ENCODE measurements around the gene RABAC1. TPM values are rescaled to one million over a fixed set of nuclear protein-coding genes. Genes with fewer than 3 reads are reported as not detected.

The RABAC1 gene
- total RNA-seq, 2 experiments from 2014 or later = 96.0 to 102 TPM

GRCh38 chr19:41936961-41937360 lies 22.2 kb downstream of the RABAC1 start:
- H3K4me1 ChIP-seq (ENCODE audit: insufficient read depth, low read length) = peaks cover 48% of the 10 kb centered on the region
- H3K27ac Mint-ChIP-seq = peak overlapping the region; percentile 72

GRCh38 chr19:41936416-41936850 lies 22.7 kb downstream of the RABAC1 start:
- peaks cover 48% of the 10 kb centered on the region for H3K4me1 ChIP-seq (ENCODE audit: insufficient read depth, low read length)
- H3K9me3 ChIP-seq (ENCODE audit: control insufficient read depth in 1 of 2, insufficient read depth in 1 of 2, low read length in 2 of 2) = no peaks in the 10 kb centered on the region
- no peaks in the 10 kb centered on the region for H3K36me3 ChIP-seq (ENCODE audit: insufficient read depth, low read length)
- Mint-ChIP-seq H3K4me1 (ENCODE audit: low read depth) (peaks cover 50% of the 10 kb centered on the region), H3K27me3 (no peaks in the 10 kb centered on the region), H3K27ac (peak overlapping the region; percentile 72), H3K9me3 (no peaks in the 10 kb centered on the region), H3K36me3 (ENCODE audit: low read depth) (no peaks in the 10 kb centered on the region), H3K4me3 (peak overlapping the region; percentile 8)
- DNase-seq = peak in 7 of 14 experiments; percentile 39 to 83 (median 46)
- ChIA-PET POLR2A (interaction anchor here (1.2 kb wide), 1 partner anchor 25 kb away, joined by 5 read pairs; no protein-coding TSS in a partner anchor), CTCF (interaction anchor here (1.2 to 1.8 kb wide), 2 partner anchors 63 to 76 kb away, joined by 3 to 5 read pairs; partner anchors contain the start of gene RPS19)
- TF ChIP-seq CTCF (IDR thresholded peaks at IDR 0.05) = no peak
- ATAC-seq (ENCODE audit: poor library complexity) = peak; percentile 46
- intact Hi-C loops (cut with DNase I, micrococcal nuclease) = no loop called here
- H3K27me3 ChIP-seq (ENCODE audit: control insufficient read depth in 1 of 2, insufficient read depth in 2 of 2, low read length in 2 of 2) = peaks cover 0 to 3% of the 10 kb centered on the region in 2 experiments
- H3K27ac ChIP-seq (ENCODE audit: low read depth in 1 of 2, low read length in 2 of 2) = no peak overlapping the region
- no peak overlapping the region for H3K4me3 ChIP-seq (ENCODE audit: low read length)

More at GRCh38 chr19:41936961-41937360, 22.2 kb downstream of the RABAC1 start:
- no peaks in the 10 kb centered on the region for H3K9me3 Mint-ChIP-seq
- ATAC-seq (ENCODE audit: poor library complexity) = no peak
- no peaks in the 10 kb centered on the region for H3K36me3 Mint-ChIP-seq (ENCODE audit: low read depth)
- no peak overlapping the region for H3K27ac ChIP-seq (ENCODE audit: low read depth in 1 of 2, low read length in 2 of 2)
- no peaks in the 10 kb centered on the region for H3K27me3 Mint-ChIP-seq
- intact Hi-C loops (cut with DNase I, micrococcal nuclease) = no loop called here
- H3K4me3 ChIP-seq (ENCODE audit: low read length) = no peak overlapping the region
- CTCF ChIA-PET = interaction anchor here (0.9 to 1.8 kb wide), 4 partner anchors 8 to 77 kb away, joined by 3 to 5 read pairs (median 4); partner anchors contain the start of gene RPS19
- no peaks in the 10 kb centered on the region for H3K36me3 ChIP-seq (ENCODE audit: insufficient read depth, low read length)
- POLR2A ChIA-PET = interaction anchor here (1.2 kb wide), 1 partner anchor 25 kb away, joined by 5 read pairs; no protein-coding TSS in a partner anchor
- DNase-seq = no peak
- peaks cover 0 to 3% of the 10 kb centered on the region in 2 experiments for H3K27me3 ChIP-seq (ENCODE audit: control insufficient read depth in 1 of 2, insufficient read depth in 2 of 2, low read length in 2 of 2)
- peaks cover 53% of the 10 kb centered on the region for H3K4me1 Mint-ChIP-seq (ENCODE audit: low read depth)
- no peaks in the 10 kb centered on the region for H3K9me3 ChIP-seq (ENCODE audit: control insufficient read depth in 1 of 2, insufficient read depth in 1 of 2, low read length in 2 of 2)
- peak overlapping the region; percentile 8 for H3K4me3 Mint-ChIP-seq
- no peak for TF ChIP-seq CTCF (IDR thresholded peaks at IDR 0.05)

GRCh38 chr19:41935760-41936415 lies 23.2 kb downstream of the RABAC1 start:
- peak in 2 of 14 experiments; percentile 50 to 54 for DNase-seq
- H3K27ac Mint-ChIP-seq = peak overlapping the region; percentile 73
- CTCF ChIA-PET = interaction anchor here (0.5 to 1.8 kb wide), 3 partner anchors 63 to 100 kb away, joined by 3 to 5 read pairs (median 4); partner anchors contain the start of gene RPS19

More at GRCh38 chr19:41935760-41936415, 23.2 kb downstream of the RABAC1 start:
- Histone ChIP-seq H3K4me3 (ENCODE audit: low read length) (no peak overlapping the region), H3K27ac (ENCODE audit: low read depth in 1 of 2, low read length in 2 of 2) (no peak overlapping the region), H3K36me3 (ENCODE audit: insufficient read depth, low read length) (no peaks in the 10 kb centered on the region), H3K4me1 (ENCODE audit: insufficient read depth, low read length) (peaks cover 47% of the 10 kb centered on the region), H3K27me3 (ENCODE audit: control insufficient read depth in 1 of 2, insufficient read depth in 2 of 2, low read length in 2 of 2) (no peaks in the 10 kb centered on the region), H3K9me3 (ENCODE audit: control insufficient read depth in 1 of 2, insufficient read depth in 1 of 2, low read length in 2 of 2) (no peaks in the 10 kb centered on the region)
- POLR2A ChIA-PET = no interaction called here
- intact Hi-C loops (cut with DNase I, micrococcal nuclease) = loop anchor here in 1 of 2 experiments (1.0 kb wide), 2 partner anchors 63 to 77 kb away; no protein-coding TSS in a partner anchor
- H3K36me3 Mint-ChIP-seq (ENCODE audit: low read depth) = no peaks in the 10 kb centered on the region
- no peak overlapping the region for H3K4me3 Mint-ChIP-seq
- no peaks in the 10 kb centered on the region for H3K9me3 Mint-ChIP-seq
- no peak for TF ChIP-seq CTCF (IDR thresholded peaks at IDR 0.05)
- H3K27me3 Mint-ChIP-seq = no peaks in the 10 kb centered on the region
- no peak for ATAC-seq (ENCODE audit: poor library complexity)
- peaks cover 51% of the 10 kb centered on the region for H3K4me1 Mint-ChIP-seq (ENCODE audit: low read depth)
